Heart right ventricle (tissue), 16 donors: ENCODE data around the gene HAGHL. TPM values are rescaled to one million over a fixed set of nuclear protein-coding genes. Genes with fewer than 3 reads are reported as not detected.

Source experiments
- ATAC-seq, 8 donors: fragments of 200-7000 bp; cut with Tn5 transposase; one replicate each; pipeline ENCODE4 v1.9.1; 2020; ENCODE audit warnings: mild to moderate bottlenecking in 8 of 8, moderate library complexity in 8 of 8, moderate number of reproducible peaks in 1 of 8
- DNase-seq, 2 donors: peaks; one replicate each; pipeline ENCODE4 v3.0.0-alpha.2; 2020
- H3K27ac ChIP-seq, 10 donors: fragments of 200-600 bp; sonication (generic) in 2 of 10; one replicate each; pipeline versions ENCODE4 v1.5.0 to v1.8.0; 2020 to 2022; ENCODE audit warnings: mild to moderate bottlenecking in 3 of 10
- H3K27me3 ChIP-seq, 7 donors: fragments of 200-600 bp; one replicate each; pipeline ENCODE4 v1.8.0; 2021 to 2022; ENCODE audit warnings: mild to moderate bottlenecking in 2 of 7
- H3K36me3 ChIP-seq, 9 donors: fragments of 200-600 bp; sonication (generic) in 1 of 9; one replicate each; pipeline versions ENCODE4 v1.5.0 to v1.8.0; 2020 to 2022; ENCODE audit warnings: mild to moderate bottlenecking in 2 of 9
- H3K4me1 ChIP-seq, 9 donors: fragments of 200-600 bp; sonication (generic) in 1 of 9; one replicate each; pipeline versions ENCODE4 v1.5.0 to v1.8.0; 2020 to 2022; ENCODE audit warnings: mild to moderate bottlenecking in 4 of 9
- H3K4me3 ChIP-seq, 10 donors: fragments of 200-600 bp; sonication (generic) in 2 of 10; one replicate each; pipeline versions ENCODE4 v1.5.0 to v1.8.0; 2020 to 2022; ENCODE audit warnings: mild to moderate bottlenecking in 7 of 10, moderate library complexity in 2 of 10
- H3K9me3 ChIP-seq, 11 donors: fragments of 200-600 bp in 10 of 11; sonication (generic) in 2 of 11; one replicate each; pipeline versions ENCODE4 v1.5.0 to v1.8.0; 2013 to 2022; ENCODE audit warnings: mild to moderate bottlenecking in 2 of 11, control low read depth in 1 of 11, moderate library complexity in 1 of 11
- WGBS, 2 donors: extraction: QIAGEN DNeasy Blood & Tissue Kit; methylation state at CpG; one replicate each; pipeline ENCODE4 v1.1.7; 2013; ENCODE audit warnings: inconsistent platforms in 1 of 2; 5-methylcytosine and 5-hydroxymethylcytosine counted together
- intact Hi-C, 10 donors: fragments of 100-400 bp; cut with DNase I; formaldehyde crosslinking; loops; one replicate each; pipeline versions ENCODE4 v1.11.1 to v1.14.2; 2022
- polyA plus RNA-seq, 2 donors: library from polyadenylated mRNA; stranded (reverse); fragments of 200-250 nt; gene quantifications; one replicate each; pipeline ENCODE4 v1.2.3, GENCODE V29; 2013
- total RNA-seq, 10 donors: library from RNA; stranded (reverse); fragmentation: NEBNext Ultra II Directional in 3 of 10; extraction: Animal tissue kit (Norgen Biotek cat#: 25700) in 3 of 10; gene quantifications; one replicate each; pipeline versions ENCODE4 v1.2.1 to v1.2.4, GENCODE V29; 2021 to 2023
- TF ChIP-seq, protein P1 (sequence below), 9 donors: fragments of 200-600 bp; sonication (generic) in 2 of 9; IDR thresholded peaks; one replicate each; pipeline versions ENCODE4 v1.5.0 to v1.8.0; 2021 to 2022; ENCODE audit warnings: antibody characterized with exemption in 9 of 9, mild to moderate bottlenecking in 5 of 9, moderate library complexity in 1 of 9
- donor health status: Arrhythmogenic right ventricular cardiomyopathy.
- donor health status: ischemic (EF 13 %, LVEDD 7.1; RV severe dilation, severe dysfunction).
- donor health status: healthy with polysubstance abuse.
- donor health status: DM: no; HTN: yes; CAD: no.
- donor health status: DM: no; HTN: no; CAD: no.
- donor health status: ischemic (EF 25% LVEDD 6.9; RV normal size, moderate dysfunction).
- donor health status: ischemic (EF 25% LVEDD 5.7; RV mildly dilated, moderate dysfunction).
- donor health status: healthy.
- donor health status: DM: yes; HTN: yes; CAD: no.
- donor health status: Ischemic cardiomyopathy.
- donor health status: ischemic (EF 35%, LVEDD 5.7; RV mildly dilated, moderate dysfunction).
- donor health status: nonischemic (EF 11% LVEDD 7.7; RV severe dilation, severe dysfunction).
- donor health status: DM: yes; HTN: yes; CAD: no.
- donor health status: PGD.
- donor health status: ischemic (EF 29% LVEDD 5.4; RV normal size, mild dysfunction).
- donor health status: nonischemic (EF 23%, LVEDD 6.1; RV moderate dilation, normal function).

Gene HAGHL
- total and polyA plus RNA-seq, 12 donors: 5.1 to 80.0 (median 10.9) TPM

- DNase-seq (no peak), ATAC-seq (no peak)
- H3K36me3 ChIP-seq: no peaks in the 10 kb centered on the region
- intact Hi-C loops: no loop called here
- no peak overlapping the region for H3K27ac ChIP-seq
- H3K4me1 ChIP-seq: peaks cover 4 to 22% (median 8%) of the 10 kb centered on the region in 9 donors
- H3K27me3 ChIP-seq: peaks cover 37 to 95% (median 87%) of the 10 kb centered on the region in 7 donors
- H3K4me3 ChIP-seq: no peak overlapping the region
- TF ChIP-seq, protein P1, sequence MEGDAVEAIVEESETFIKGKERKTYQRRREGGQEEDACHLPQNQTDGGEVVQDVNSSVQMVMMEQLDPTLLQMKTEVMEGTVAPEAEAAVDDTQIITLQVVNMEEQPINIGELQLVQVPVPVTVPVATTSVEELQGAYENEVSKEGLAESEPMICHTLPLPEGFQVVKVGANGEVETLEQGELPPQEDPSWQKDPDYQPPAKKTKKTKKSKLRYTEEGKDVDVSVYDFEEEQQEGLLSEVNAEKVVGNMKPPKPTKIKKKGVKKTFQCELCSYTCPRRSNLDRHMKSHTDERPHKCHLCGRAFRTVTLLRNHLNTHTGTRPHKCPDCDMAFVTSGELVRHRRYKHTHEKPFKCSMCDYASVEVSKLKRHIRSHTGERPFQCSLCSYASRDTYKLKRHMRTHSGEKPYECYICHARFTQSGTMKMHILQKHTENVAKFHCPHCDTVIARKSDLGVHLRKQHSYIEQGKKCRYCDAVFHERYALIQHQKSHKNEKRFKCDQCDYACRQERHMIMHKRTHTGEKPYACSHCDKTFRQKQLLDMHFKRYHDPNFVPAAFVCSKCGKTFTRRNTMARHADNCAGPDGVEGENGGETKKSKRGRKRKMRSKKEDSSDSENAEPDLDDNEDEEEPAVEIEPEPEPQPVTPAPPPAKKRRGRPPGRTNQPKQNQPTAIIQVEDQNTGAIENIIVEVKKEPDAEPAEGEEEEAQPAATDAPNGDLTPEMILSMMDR (IDR thresholded peaks at IDR 0.05): no peak
- no peaks in the 10 kb centered on the region for H3K9me3 ChIP-seq
- WGBS, 2 donors: 35 to 41% methylated on average over 14 of the region's 14 CpGs
Measured at GRCh38 chr16:707062-707538, 19.8 kb upstream of the HAGHL start.

DNA sequence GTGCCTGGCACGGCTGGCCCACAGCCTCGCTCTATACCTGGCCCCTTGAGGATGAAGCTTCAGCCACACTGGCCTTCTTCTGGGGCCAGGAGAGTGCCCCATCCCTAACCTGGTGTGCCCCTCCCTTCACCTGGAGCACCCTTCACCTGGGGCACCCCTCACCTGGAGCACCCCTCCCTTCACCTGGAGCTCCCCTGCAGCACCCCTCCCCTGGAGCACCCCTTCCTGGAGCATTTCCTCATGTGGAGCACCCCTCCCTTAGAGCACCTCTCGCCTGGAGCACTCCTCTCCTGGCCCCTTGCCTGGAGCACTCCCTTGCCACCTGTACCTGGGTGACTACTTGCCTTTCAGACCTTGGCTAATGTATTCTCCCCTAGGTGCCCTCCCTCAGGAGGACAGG, 18.9 kb upstream of the HAGHL start:
- Histone ChIP-seq H3K9me3 (no peaks in the 10 kb centered on the region), H3K27me3 (peaks cover 28 to 87% (median 78%) of the 10 kb centered on the region in 7 donors), H3K4me1 (peaks cover 4 to 22% (median 8%) of the 10 kb centered on the region in 9 donors), H3K4me3 (no peak overlapping the region), H3K36me3 (no peaks in the 10 kb centered on the region), H3K27ac (no peak overlapping the region)
- TF ChIP-seq, protein P1 (IDR thresholded peaks at IDR 0.05): no peak
- no peak for DNase-seq
- no peak for ATAC-seq
- intact Hi-C loops: no loop called here
- WGBS, 2 donors: 56 to 59% methylated on average over 3 of the region's 3 CpGs

DNA sequence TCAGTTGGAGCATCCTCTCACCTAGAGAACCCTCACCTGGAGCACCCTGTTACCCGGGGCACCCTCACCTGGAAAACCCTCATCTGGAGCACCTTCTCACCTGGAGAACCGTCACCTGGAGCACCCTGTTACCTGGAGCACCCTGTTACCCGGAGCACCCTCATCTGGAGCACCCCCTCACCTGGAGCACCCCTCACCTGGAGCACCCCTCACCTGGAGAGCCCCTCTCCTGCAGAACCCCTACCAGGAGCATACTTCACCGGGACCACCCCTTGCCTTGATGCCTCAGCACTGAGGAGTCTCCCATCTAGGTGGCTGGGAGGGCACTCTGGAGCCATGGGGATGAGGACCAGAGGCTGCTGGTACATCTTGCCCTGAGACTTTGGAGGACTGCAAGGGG, 17.9 kb upstream of the HAGHL start:
- ATAC-seq: no peak
- no peaks in the 10 kb centered on the region for H3K36me3 ChIP-seq
- H3K4me3 ChIP-seq: no peak overlapping the region
- H3K27me3 ChIP-seq: peaks cover 19 to 78% (median 69%) of the 10 kb centered on the region in 7 donors
- TF ChIP-seq, protein P1 (IDR thresholded peaks at IDR 0.05): no peak
- no peak overlapping the region for H3K27ac ChIP-seq
- no peak for DNase-seq
- WGBS, 2 donors: 62 to 70% methylated on average over 4 of the region's 4 CpGs
- intact Hi-C loops: no loop called here
- H3K4me1 ChIP-seq: peaks cover 4 to 22% (median 8%) of the 10 kb centered on the region in 9 donors
- H3K9me3 ChIP-seq: no peaks in the 10 kb centered on the region

- intact Hi-C loops: loop anchor here in 9 of 10 donors (2.0 to 10.0 kb wide), 7 partner anchors 72 to 387 kb away; partner anchors contain the start of genes CHTF18 (in 3 of the 9), RPUSD1 (in 3 of the 9) and C1QTNF8 (in 1 of the 9)
Measured at GRCh38 chr16:709566-710499, 17.1 kb upstream of the HAGHL start.

More at GRCh38 chr16:709566-710499, 17.1 kb upstream of the HAGHL start:
- DNase-seq (peak in 1 of 2 donors; percentile 65), ATAC-seq (peak in 6 of 8 donors; percentile 25 to 52 (median 34))
- TF ChIP-seq, protein P1 (IDR thresholded peaks at IDR 0.05): no peak
- WGBS, 2 donors: 15 to 21% methylated on average over 30 of the region's 30 CpGs
- Histone ChIP-seq H3K36me3 (no peaks in the 10 kb centered on the region), H3K4me1 (peaks cover 9 to 29% (median 16%) of the 10 kb centered on the region in 9 donors), H3K9me3 (no peaks in the 10 kb centered on the region), H3K4me3 (no peak overlapping the region), H3K27me3 (peaks cover 15 to 74% (median 60%) of the 10 kb centered on the region in 7 donors), H3K27ac (no peak overlapping the region)
